HFFc6 (cell line): Measurements from ENCODE around the gene EPB41L5. TPM values are rescaled to one million over a fixed set of nuclear protein-coding genes. Genes with fewer than 3 reads are reported as not detected.
"Not testable (repeated sequence)": the region's sequence is repeated elsewhere in the genome, so short reads cannot be mapped to it uniquely, and the experiment has no call there.

Source experiments
- DNase-seq: peaks from one replicate; pipeline ENCODE4 v3.0.0-alpha.2; 2018
- H3K27ac Mint-ChIP-seq: 2 replicates; pipeline ENCODE4 v1.8.0; 2020; ENCODE audit warnings: mild to moderate bottlenecking, mixed read lengths
- H3K27me3 Mint-ChIP-seq: 2 replicates; pipeline ENCODE4 v1.8.0; 2021; ENCODE audit warnings: mild to moderate bottlenecking, moderate library complexity, mixed read lengths; ENCODE audit not compliant: insufficient read depth
- H3K36me3 Mint-ChIP-seq: 2 replicates; pipeline ENCODE4 v1.8.0; 2021; ENCODE audit warnings: low read depth, mixed read lengths
- H3K4me1 Mint-ChIP-seq: 2 replicates; pipeline ENCODE4 v1.8.0; 2020; ENCODE audit warnings: low read depth, mixed read lengths
- H3K4me3 Mint-ChIP-seq: 2 replicates; pipeline ENCODE4 v1.8.0; 2020; ENCODE audit warnings: mild to moderate bottlenecking, moderate library complexity, mixed read lengths
- H3K9me3 Mint-ChIP-seq: 2 replicates; pipeline ENCODE4 v1.8.0; 2020; ENCODE audit warnings: mild to moderate bottlenecking, mixed read lengths
- total RNA-seq, 6 experiments: library from RNA; stranded (reverse); fragmentation: NEBNext Ultra II Directional; extraction: Animal tissue kit (Norgen Biotek cat#: 25700); gene quantifications; 2 replicates in 1 of 6; 3 replicates in 5 of 6; pipeline ENCODE4 v1.2.3, GENCODE V29; 2021
- TF ChIP-seq, protein P1 (sequence below): fragments of 200-600 bp; sonication (generic); IDR thresholded peaks from 2 replicates; pipeline ENCODE4 v1.5.0; 2021; ENCODE audit warnings: antibody characterized with exemption, mild to moderate bottlenecking

The EPB41L5 gene
- total RNA-seq, 6 experiments from 2014 or later, result 0.63 to 1.3 (median 0.92) TPM

DNA sequence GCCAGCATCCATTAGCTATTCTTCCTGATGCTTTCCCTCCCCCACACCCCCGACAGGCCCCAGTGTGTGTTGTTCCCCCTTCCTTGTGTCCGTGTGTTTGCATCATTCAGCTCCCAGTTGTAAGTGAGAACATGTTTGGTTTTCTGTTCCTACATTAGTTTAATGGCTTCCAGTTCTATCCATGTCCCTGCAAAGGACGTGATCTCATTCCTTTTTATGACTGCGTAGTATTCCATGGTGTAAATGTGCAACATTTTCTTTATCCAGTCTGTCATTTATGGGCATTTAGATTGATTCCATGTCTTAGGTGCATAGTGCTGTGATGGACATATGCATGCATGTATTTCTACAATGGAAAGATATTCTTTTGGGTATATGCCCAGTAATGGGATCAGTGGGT, 105.6 kb downstream of the EPB41L5 start:
- no peak for DNase-seq
- Mint-ChIP-seq H3K4me3 (no peak overlapping the region), H3K27me3 (peaks cover 4% of the 10 kb centered on the region), H3K9me3 (no peaks in the 10 kb centered on the region), H3K27ac (no peak overlapping the region), H3K4me1 (no peaks in the 10 kb centered on the region), H3K36me3 (peaks cover 10% of the 10 kb centered on the region; the same call in 1 of the 2 replicates)
- TF ChIP-seq, protein P1, sequence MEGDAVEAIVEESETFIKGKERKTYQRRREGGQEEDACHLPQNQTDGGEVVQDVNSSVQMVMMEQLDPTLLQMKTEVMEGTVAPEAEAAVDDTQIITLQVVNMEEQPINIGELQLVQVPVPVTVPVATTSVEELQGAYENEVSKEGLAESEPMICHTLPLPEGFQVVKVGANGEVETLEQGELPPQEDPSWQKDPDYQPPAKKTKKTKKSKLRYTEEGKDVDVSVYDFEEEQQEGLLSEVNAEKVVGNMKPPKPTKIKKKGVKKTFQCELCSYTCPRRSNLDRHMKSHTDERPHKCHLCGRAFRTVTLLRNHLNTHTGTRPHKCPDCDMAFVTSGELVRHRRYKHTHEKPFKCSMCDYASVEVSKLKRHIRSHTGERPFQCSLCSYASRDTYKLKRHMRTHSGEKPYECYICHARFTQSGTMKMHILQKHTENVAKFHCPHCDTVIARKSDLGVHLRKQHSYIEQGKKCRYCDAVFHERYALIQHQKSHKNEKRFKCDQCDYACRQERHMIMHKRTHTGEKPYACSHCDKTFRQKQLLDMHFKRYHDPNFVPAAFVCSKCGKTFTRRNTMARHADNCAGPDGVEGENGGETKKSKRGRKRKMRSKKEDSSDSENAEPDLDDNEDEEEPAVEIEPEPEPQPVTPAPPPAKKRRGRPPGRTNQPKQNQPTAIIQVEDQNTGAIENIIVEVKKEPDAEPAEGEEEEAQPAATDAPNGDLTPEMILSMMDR, result no peak

DNA sequence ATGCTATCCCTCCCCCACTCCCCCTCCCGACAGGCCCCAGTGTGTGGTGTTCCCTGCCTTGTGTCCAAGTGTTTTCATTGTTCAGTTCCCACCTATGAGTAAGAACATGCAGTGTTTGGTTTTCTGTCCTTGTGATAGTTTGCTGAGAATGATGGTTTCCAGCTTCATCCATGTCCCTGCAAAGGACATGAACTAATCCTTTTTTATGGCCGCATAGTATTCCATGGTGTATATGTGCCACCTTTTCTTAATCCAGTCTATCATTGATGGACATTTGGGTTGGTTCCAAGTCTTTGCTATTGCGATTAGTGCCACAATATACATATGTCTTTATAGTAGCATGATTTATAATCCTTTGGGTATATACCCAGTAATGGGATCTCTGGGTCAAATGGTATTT, 108.5 kb downstream of the EPB41L5 start:
- not testable (repeated sequence) for H3K36me3 Mint-ChIP-seq, H3K4me1 Mint-ChIP-seq, H3K4me3 Mint-ChIP-seq, DNase-seq, H3K27ac Mint-ChIP-seq, H3K9me3 Mint-ChIP-seq
- peaks cover 15% of the 10 kb centered on the region for H3K27me3 Mint-ChIP-seq

DNA sequence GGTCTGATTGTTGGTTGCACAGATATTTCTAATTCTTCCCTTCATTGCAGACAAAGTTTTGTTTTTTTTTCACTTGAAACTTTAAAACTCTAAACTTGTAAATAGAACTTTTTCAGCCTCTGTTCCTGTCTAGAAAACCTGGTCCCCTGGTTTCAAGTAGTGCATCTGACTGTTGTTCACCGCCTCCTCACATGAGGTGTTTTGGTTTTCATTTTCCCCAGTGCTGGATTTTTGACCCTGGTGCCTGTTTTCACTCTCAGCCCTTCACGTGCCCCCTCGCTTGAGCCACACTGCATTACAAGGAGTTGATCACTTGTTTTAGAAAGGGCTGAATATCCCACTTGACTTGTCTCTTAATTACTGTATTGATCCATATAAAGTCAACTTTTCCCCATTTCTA, 110.2 kb downstream of the EPB41L5 start:
- Mint-ChIP-seq H3K4me3 (no peak overlapping the region), H3K4me1 (no peaks in the 10 kb centered on the region), H3K27me3 (peaks cover 19% of the 10 kb centered on the region), H3K27ac (no peak overlapping the region), H3K36me3 (peaks cover 10% of the 10 kb centered on the region; the same call in 1 of the 2 replicates), H3K9me3 (no peaks in the 10 kb centered on the region)
- TF ChIP-seq, protein P1, result no peak
- no peak for DNase-seq

DNA sequence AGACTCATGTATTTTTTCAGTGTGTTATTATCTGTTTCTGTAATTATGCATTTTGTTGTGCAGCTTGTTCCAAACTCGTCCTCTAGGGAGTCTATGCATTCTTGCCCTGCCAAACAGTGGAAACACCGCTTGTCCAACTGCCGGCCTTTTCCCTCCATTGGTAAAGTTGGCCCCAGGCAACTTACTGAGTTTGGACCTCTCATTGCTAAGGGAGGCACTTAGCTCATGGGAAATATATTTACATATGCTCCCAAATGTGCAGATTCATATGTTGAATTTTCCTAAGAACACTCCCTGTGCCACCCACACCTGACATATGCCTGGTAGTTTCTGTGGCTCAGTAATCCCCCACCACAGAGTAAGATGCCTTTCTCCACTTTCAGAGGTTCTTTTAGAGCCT, 112.3 kb downstream of the EPB41L5 start:
- Mint-ChIP-seq H3K36me3 (no peaks in the 10 kb centered on the region), H3K9me3 (no peaks in the 10 kb centered on the region), H3K27me3 (peaks cover 18% of the 10 kb centered on the region), H3K27ac (no peak overlapping the region), H3K4me1 (no peaks in the 10 kb centered on the region), H3K4me3 (no peak overlapping the region)
- no peak for DNase-seq
- TF ChIP-seq, protein P1, result no peak; the same call in 1 of the 2 replicates

DNA sequence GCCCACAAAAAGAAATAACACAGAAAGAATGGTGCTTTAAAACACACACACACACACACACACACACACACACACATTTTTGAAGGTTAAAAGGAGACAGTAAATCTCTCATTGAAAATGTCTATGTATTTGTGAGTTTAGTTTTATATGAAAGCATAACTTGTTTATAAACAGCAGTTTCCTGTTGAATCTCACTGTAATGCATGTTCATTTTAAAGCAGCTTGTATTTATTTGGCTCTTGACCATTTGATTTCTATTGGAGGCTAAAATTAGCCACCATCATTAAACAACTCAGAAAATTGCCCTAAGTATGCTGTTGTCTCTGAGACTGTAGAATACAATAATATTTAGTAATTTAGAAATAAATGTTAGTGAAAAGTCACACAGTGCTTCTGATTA, 115.3 kb downstream of the EPB41L5 start:
- H3K4me1 Mint-ChIP-seq, result peaks cover 15% of the 10 kb centered on the region
- peaks cover 18% of the 10 kb centered on the region for H3K27me3 Mint-ChIP-seq
- H3K4me3 Mint-ChIP-seq, result no peak overlapping the region
- no peaks in the 10 kb centered on the region for H3K36me3 Mint-ChIP-seq
- H3K27ac Mint-ChIP-seq, result no peak overlapping the region
- no peak for DNase-seq
- no peaks in the 10 kb centered on the region for H3K9me3 Mint-ChIP-seq
- TF ChIP-seq, protein P1, result no peak

DNA sequence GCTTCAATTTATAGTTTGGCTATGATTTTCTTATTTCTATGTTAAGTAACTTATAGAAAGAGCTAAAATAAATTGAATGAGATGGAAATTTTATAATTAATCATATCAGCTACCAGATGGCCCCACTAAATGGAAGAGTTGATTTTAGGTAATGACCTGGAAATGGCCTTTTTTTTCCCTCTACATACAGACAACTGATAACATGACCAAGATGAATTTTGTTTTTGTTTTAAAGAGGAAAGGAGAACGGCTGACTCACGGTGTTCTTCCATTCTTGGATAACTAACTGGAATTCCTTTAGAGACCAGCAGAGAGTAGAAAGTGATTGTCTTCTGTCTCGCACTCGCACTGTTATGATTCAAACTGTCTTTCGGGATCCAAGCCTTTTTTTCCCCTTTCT, 119.3 kb downstream of the EPB41L5 start:
- Mint-ChIP-seq H3K27ac (peak overlapping the region; percentile 14; the same call in 1 of the 2 replicates), H3K27me3 (peaks cover 10% of the 10 kb centered on the region), H3K4me1 (peaks cover 39% of the 10 kb centered on the region), H3K9me3 (peaks cover 10% of the 10 kb centered on the region; the same call in 1 of the 2 replicates), H3K36me3 (peaks cover 11% of the 10 kb centered on the region; the same call in 1 of the 2 replicates), H3K4me3 (no peak overlapping the region)
- no peak for DNase-seq
- TF ChIP-seq, protein P1, result no peak
